ENCODE data around the gene ANKS1B. TPM values are rescaled to one million over a fixed set of nuclear protein-coding genes. Genes with fewer than 3 reads are reported as not detected.

ANKS1B gene
- total RNA-seq, 1 experiment from 2014 or later: 0.54 TPM

- TF ChIP-seq, protein P1, sequence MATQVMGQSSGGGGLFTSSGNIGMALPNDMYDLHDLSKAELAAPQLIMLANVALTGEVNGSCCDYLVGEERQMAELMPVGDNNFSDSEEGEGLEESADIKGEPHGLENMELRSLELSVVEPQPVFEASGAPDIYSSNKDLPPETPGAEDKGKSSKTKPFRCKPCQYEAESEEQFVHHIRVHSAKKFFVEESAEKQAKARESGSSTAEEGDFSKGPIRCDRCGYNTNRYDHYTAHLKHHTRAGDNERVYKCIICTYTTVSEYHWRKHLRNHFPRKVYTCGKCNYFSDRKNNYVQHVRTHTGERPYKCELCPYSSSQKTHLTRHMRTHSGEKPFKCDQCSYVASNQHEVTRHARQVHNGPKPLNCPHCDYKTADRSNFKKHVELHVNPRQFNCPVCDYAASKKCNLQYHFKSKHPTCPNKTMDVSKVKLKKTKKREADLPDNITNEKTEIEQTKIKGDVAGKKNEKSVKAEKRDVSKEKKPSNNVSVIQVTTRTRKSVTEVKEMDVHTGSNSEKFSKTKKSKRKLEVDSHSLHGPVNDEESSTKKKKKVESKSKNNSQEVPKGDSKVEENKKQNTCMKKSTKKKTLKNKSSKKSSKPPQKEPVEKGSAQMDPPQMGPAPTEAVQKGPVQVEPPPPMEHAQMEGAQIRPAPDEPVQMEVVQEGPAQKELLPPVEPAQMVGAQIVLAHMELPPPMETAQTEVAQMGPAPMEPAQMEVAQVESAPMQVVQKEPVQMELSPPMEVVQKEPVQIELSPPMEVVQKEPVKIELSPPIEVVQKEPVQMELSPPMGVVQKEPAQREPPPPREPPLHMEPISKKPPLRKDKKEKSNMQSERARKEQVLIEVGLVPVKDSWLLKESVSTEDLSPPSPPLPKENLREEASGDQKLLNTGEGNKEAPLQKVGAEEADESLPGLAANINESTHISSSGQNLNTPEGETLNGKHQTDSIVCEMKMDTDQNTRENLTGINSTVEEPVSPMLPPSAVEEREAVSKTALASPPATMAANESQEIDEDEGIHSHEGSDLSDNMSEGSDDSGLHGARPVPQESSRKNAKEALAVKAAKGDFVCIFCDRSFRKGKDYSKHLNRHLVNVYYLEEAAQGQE (IDR thresholded peaks at IDR 0.05; ENCODE audit: low read depth): no peak
- no peak for TF ChIP-seq ATF3 (IDR thresholded peaks at IDR 0.05)
- TF ChIP-seq POLR2AphosphoS5 (IDR thresholded peaks at IDR 0.05; ENCODE audit: low read depth, low read length): no peak
- no peak for TF ChIP-seq RAD21 (IDR thresholded peaks at IDR 0.05; ENCODE audit: low read depth)
- TF ChIP-seq SRF (IDR thresholded peaks at IDR 0.05; ENCODE audit: low read depth): no peak
- no peak for TF ChIP-seq ELF1 (IDR thresholded peaks at IDR 0.05; ENCODE audit: borderline replicate concordance, low read depth)
- TF ChIP-seq SIN3A (IDR thresholded peaks at IDR 0.05; ENCODE audit: low read depth): no peak
- TF ChIP-seq, protein P2, sequence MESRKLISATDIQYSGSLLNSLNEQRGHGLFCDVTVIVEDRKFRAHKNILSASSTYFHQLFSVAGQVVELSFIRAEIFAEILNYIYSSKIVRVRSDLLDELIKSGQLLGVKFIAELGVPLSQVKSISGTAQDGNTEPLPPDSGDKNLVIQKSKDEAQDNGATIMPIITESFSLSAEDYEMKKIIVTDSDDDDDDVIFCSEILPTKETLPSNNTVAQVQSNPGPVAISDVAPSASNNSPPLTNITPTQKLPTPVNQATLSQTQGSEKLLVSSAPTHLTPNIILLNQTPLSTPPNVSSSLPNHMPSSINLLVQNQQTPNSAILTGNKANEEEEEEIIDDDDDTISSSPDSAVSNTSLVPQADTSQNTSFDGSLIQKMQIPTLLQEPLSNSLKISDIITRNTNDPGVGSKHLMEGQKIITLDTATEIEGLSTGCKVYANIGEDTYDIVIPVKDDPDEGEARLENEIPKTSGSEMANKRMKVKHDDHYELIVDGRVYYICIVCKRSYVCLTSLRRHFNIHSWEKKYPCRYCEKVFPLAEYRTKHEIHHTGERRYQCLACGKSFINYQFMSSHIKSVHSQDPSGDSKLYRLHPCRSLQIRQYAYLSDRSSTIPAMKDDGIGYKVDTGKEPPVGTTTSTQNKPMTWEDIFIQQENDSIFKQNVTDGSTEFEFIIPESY (IDR thresholded peaks at IDR 0.05; ENCODE audit: extremely low read depth, insufficient replicate concordance, low read length): no peak
- TF ChIP-seq SP1 (IDR thresholded peaks at IDR 0.05; ENCODE audit: low read depth): no peak
- TF ChIP-seq CBX3 (IDR thresholded peaks at IDR 0.05; ENCODE audit: low read depth): no peak
- TF ChIP-seq EZH2 (IDR thresholded peaks at IDR 0.05): no peak
Measured at GRCh38 chr12:99442758-99443157, 542.0 kb downstream of the ANKS1B start (continued).

Measured in HCT116 (cell line).